Germinal center (tissue), 1 donor: ENCODE data around the gene HS6ST1.

Experiments
- DNase-seq: peaks from one replicate; pipeline ENCODE4 v3.0.0; 2012; ENCODE audit warnings: mixed read lengths, low spot score

The HS6ST1 gene

DNA sequence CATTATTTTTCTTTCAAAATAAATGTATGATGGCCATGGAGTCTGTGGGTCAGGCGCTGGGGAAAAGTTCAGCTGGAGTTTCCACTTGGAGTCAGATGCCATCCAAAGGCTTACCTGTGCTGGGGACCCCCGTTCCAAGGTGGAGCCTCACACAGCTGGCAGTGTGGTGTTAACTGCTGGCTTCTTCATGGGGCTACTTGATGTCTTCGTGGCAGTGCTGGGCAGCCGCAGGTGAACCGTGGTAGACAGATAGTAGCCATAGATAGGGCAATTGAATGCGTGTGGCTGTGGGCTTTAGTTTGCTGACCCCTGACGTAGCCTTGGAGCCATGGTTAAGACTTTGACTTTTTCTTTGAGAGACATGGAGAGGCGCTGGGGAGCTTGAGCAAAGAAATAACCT, 83.1 kb downstream of the HS6ST1 start:
- DNase-seq: no peak

DNA sequence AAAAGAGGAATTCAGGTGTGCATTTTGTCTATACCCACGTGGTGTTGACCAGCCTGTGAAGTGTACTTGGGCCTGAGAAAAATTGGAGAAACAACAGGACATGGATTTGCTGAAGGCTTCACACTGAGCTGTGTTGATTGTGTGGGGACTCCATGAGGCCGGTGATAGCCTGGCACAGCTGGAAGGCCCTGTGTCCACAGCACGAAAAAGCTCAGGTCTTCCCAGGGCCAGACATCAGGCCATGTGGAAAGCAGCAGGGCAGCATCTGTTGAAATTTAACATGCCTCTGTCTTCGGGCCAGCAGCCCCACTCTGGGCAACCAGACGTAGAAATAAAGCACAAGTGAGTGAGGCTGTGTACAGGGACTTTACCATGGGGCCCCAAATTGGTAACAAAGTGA, 84.1 kb downstream of the HS6ST1 start:
- DNase-seq: no peak

DNA sequence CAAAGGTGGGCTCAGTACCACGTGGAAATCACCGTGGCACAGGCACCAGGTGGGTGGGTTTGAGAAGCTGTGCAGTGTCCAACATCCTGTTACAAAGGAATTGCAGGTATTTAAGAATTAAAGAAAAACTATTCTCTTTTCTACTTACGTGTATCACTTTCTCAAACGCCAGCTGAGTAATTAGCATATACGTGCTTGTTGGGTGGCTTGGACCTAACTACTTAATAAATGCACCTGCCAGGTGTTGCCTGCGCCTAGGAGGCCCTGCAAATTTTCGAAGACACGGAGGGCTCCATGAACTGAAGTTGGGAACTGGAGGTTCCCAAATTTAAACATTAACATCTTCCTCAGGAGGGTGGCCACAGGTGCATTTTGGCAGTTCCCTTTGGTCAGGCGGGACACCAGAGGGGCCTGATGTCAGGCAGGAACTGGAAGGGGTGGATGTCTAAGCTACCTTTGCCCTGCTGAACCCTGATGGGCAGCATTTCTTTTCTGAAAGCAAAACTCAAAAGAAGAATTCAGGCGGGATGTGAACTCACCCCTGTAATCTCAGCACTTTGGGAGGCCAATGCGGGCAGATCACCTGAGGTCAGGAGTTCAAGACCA, 84.8 kb downstream of the HS6ST1 start:
- DNase-seq: no peak

DNA sequence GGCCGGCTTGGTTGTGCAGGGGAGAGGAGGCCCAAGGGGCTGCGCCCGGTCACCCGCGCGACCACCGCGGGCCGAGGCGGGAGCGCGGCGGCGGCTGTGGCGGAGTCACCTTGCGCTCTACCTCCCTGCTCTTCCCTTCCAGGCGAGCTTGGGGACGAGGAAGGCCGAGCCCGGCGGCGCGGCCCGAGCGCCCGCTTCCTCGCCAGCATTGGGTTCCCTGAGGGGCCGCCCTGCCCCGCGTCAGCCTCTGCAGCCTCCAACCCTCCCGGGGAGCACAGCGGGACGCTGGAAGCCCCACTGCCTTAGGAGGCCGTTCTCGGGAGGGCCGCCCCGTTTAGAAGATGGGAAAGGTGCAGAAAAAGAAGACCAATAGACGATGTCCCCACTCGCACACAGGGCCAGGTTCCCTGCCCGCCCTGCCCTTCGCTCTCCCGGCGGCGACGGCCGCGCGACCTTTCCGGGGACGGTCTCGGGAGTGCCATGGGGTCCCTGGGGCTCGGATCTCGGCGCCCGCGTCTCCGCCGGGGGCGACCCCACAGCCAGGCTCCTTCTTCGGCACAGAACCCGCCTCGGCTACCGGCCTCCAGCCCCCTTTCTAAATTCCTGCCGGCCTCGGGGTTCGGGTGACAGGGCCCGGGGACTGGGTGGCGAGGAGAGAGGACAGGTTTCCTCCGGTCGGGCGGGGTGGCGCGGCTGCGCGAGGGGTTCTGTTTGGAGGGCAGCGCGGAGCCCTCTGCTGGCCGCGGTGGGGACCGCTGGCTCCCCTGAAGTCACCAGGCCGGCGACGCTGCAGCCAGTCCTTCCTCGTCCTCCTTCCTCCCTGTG, 85.5 kb downstream of the HS6ST1 start:
- peak; percentile 93 for DNase-seq

DNA sequence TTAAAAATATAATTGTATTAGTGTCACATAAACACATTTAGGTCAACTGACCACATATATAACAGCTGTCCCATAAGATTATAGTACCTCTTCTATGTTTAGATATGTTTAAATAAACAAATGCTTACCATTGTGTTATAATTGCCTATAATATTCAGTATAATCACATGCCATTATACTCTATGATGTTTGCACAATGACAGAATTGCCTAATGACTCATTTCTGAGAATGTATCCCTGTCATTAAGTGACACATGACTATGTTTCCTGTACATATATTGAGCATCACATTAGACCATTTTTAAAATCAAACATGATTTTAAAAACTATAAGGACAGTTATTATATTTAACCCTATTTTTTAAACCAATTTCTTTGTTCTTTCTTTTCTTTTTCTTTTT, 89.8 kb downstream of the HS6ST1 start:
- DNase-seq: no peak

GRCh38 chr2:128227862-128228261, 90.8 kb downstream of the HS6ST1 start:
- DNase-seq: no peak

DNA sequence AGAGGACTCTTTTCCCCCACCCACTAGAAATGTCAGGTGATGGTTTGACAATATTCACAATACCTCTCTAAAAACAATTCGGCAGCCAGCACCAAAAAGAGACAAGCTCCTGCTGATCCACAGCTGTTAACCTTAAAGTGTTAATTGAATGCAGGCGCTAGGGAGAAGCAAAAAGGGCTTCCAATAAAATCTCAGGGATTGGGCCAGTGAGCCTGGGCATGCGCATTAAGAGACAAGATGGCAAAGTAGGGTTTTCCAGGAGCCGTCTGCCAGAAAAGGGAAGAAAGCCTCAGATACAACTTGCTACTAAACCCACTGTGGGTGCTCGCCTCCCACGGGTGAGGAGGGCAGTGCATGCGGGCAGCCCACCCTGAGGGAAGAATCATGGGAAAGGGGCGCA, 98.8 kb downstream of the HS6ST1 start:
- DNase-seq: no peak

- DNase-seq: no peak
Observed at GRCh38 chr2:128217671-128218070, 101.0 kb downstream of the HS6ST1 start.

DNA sequence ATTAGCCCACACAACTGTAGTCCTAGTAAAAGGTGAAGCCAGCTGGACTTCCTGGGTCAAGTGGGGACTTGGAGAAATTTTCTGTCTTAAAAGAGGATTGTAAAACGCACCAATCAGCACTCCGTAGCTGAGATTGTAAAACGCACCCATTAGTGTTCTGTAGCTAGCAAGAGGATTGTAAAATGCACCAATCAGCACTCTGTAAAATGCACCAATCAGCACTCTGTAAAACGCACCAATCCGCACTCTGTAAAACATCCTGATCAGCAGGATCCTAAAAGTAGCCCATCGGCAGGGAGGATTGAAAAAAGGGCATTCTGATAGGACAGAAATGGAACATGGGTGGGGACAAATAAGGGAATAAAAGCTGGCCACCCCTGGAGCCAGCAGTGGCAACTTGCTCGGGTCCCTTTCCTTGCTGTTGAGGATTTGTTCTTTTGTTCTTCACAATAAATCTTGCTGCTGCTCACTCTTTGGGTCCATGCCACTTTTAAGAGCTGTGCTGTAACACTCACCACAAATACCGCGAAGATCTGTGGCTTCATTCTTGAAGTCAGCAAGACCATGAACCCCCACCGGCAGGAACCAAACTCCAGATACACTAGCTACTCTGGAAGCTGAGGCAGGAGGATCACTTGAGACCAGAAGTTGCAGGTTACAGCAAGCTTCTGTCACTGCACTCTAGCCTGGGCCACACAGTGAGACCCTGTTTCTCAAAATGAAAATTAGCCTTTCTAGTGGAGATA, 102.6 kb downstream of the HS6ST1 start:
- no peak for DNase-seq
